HG03558 (cell line): ENCODE results near the gene GSTO2.

ENCODE experiments used
- ATAC-seq: cut with Tn5 transposase; IDR thresholded peaks from one replicate; pipeline ENCODE4 v1.9.1; 2021; ENCODE audit warnings: moderate number of reproducible peaks; ENCODE audit not compliant: unreplicated experiment; ENCODE audit errors: extremely low read depth

Gene GSTO2

DNA sequence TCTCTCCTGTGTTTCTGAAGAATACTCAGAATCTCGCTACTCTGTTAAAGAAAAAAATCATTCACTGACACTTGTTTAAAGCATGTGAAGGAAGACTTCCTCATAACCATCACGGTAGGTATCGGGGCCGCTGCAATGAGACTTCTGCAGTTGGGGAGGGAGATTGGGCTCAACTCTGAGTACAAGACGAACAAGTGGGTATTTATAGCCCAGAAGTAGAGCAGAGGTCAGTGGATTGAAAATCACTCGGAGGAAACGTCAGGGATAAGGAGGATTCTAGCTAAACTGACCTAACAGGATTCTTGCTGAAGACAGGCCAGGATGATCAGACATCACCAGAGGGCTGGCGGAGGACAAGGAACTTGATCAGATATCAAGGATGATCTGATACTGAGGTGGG lies 35.9 kb downstream of the GSTO2 start:
- no peak for ATAC-seq

DNA sequence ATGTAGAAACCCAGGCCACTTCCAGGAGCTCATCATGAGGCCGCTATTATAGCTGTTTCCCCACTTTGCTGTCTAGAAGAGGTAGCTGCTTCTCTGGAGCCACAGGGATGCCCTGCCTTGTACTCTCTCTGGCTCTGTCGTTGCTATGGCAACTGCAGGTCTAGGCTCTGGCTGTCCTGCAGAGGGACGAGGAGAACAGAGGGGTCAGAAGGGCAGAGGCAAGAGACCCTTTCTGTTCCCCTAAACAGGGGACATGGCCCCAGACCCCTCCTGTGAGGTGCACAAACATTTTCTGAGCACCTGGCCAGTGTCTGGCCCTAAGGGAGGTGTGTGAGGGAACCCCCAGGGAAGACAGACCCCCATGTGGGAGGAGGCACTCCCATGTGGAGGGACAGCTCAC lies 37.9 kb downstream of the GSTO2 start:
- no peak for ATAC-seq

DNA sequence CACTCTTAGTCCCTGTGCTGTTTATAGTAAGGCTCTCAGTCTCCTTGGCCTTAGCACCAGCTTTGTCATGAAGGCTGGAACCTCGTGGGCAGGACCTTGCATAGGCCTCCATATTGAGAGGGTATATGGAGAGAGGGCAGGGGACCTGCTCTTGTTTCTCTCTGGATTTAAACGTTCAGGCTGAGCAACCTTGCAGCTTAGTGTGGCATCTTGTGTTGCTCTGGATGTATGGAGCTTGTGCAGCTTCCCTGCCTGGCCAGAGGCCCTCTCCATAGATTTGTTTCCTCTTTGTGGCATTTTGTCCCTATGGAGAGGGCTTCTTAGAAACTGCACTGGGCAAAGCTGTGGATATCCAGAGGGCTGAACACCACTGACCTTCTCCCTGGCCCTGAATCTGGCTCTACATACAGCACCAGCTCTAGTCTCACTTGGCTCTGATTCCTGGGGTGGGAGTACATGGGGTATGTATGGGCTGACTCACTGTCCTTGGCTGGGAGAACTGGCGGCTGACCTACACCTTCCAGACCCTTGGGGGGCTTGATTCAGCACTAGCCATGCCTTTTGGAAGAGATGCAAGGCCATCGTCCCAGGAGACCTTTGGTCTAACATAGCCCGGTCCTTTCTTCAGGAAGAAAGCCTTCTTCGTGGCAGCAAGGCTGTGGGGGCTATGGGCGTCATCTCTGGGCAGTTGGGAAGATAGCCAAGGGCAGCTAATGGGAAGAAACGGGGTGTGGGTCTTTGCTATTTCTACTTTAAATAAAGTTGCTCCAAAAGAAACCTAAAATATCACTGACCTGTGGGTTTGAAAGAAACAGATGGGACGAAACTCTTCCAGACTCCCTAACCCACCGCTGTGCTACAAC lies 38.8 kb downstream of the GSTO2 start:
- no peak for ATAC-seq

GRCh38 chr10:104308439-104308903 lies 39.5 kb downstream of the GSTO2 start:
- peak; percentile 77 for ATAC-seq

DNA sequence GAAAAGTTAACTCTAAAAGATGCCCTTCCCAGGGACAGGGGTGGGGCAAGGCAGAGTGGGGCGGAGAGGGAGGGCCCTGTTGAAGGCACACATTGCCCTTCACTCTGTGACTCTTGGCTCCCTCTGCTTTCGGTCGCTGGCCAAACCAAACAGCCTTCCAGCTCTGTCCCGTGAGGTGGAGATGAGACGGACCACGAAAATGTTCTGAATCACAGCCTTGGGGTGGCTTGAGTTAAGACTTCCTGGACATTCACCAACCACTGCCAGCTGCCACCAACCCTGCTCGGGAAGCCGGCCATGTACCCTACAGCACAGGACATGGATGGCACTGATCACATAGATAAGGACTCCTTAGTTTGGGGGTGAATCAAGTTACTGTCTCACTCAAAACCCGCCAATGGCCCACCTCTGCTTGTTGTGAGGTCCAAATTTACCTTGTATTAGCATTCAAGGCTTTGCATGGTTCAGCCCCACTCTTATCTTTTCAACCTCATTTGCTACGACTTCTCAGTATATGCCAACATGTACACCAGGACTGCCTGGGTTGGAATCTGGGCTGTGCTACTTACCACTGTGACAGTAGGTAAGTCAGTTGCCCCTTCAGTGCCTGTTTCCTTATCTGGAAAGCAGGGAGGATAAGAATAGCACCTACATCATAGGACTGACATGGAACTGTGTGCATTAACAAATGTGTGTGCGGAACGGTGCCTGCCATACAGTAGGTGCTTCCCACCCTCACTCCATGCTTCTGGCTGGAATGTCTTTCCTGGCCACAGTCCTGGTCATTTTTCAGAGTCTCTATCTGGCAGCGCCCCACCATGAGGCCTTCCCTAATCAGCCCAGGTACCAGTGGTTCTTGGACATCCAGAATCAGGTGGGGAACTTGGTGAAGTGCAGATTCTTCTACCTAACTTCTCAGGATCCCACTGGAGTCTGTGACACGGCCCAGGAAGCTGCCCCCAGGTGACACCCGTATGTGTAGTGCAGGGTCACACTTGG lies 41.3 kb downstream of the GSTO2 start:
- no peak for ATAC-seq

DNA sequence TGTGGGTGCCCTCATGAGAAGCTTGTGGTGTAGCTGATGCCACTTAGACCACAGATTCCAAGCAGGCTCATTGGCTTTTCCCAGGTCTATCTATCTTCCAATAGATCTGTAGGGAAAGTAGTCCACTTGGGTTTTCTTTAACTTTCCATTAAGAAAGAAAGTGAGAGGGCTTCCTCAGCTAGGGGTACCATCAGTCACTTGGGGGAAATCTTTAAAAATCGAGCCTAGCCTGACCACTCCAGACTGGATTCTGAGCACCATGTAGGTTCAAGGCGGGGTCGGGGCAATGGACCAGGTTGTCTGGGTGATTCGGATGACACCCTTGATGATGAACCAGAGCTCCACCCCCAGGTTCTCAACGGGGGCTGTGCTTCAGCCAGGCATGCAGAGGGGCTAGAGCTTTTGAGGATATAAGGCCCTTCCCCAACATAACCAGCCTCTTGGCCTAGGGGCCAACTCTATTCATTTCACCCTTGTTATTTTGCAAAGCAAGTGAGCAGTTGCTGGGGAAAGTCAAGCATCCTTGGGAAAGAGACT lies 42.3 kb downstream of the GSTO2 start:
- ATAC-seq = no peak

DNA sequence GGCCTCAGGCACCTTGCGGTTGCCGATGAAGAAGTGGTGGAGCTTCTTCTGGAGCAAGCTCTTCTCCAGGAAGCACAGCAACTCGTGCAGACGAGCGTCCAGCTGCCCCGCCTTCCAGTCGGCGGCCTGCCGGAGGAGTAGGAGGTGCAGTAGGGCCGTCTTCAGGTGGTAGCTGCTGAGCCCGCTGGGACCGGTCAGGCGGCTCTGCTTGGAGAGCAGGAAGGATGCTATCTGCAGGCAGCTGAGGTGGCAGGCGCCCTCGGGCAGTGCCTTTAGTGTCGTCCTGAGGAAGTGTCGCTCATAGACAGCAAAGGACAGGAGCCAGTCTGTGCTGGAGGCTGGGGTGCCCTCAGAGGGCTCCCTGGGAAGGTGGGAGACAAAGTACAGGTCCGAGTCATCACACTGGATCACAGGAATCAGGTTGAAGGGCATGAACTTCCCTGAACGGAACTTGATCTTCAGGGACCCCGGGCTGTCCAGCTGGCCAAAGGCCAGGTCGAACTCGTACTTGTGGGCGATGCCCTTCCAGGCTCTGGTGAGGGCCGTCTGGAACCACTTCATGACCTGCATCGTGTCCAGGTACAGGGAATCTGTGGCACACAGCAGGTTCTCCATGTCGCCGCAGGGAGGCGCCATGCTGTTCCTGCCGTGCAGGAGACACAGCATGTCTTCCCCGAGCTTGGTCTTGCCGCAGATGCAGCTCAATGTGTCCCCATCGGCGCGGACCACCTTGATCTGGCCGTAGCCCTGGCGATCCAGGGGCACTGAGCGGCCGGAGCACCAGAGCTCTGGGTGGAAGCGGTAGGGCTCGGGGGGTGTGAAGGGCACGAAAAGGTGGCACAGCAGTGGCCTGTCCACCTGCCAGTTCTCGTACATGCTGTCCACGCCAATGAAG lies 45.9 kb downstream of the GSTO2 start:
- no peak for ATAC-seq

DNA sequence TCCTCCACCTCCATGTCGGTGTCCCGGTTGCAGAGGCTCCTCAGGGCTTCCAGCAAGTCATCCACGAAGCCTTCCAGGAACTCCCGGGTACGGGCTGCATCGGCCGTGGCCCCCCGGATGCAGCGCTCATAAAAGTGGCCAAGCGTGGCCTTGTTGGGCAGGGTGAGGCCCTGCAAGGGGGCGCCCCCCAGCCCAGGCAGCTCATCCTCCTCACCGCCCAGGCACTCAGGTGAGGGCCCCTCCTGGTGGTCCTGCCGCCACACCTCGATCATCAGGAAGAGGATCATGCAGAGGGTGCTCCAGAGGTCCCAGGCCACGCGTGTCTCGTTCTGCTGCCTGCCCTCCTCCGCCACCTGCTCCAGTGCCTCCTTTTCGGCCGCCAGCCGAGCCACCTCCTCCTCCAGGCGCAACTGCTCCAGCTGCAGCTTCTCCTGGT lies 46.5 kb downstream of the GSTO2 start:
- ATAC-seq = no peak

GRCh38 chr10:104316321-104317099 lies 47.5 kb downstream of the GSTO2 start:
- ATAC-seq = no peak

- ATAC-seq = no peak
Observed at GRCh38 chr10:104317269-104317710, 48.3 kb downstream of the GSTO2 start.

GRCh38 chr10:104317726-104318299 lies 48.8 kb downstream of the GSTO2 start:
- no peak for ATAC-seq

DNA sequence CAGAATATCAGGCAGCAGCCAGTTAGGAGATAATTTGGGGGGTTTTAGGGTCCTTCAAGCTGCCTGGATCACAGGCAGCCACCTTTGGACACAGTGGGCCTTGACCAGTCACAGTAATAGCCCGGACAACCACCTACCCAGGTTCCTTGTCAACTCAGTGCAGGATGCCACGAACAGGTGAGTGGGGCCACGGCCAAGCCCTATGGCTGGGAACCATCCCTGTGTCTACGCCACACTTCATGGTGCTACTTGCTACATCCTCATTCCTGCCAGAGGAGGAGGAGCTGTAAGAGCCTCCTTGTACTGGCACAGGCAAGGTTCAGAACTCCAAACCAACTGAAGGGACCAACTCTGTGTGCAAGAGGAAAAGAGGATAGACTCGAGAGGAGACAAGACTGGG lies 49.3 kb downstream of the GSTO2 start:
- no peak for ATAC-seq

GRCh38 chr10:104318810-104319741 lies 50.1 kb downstream of the GSTO2 start:
- no peak for ATAC-seq

DNA sequence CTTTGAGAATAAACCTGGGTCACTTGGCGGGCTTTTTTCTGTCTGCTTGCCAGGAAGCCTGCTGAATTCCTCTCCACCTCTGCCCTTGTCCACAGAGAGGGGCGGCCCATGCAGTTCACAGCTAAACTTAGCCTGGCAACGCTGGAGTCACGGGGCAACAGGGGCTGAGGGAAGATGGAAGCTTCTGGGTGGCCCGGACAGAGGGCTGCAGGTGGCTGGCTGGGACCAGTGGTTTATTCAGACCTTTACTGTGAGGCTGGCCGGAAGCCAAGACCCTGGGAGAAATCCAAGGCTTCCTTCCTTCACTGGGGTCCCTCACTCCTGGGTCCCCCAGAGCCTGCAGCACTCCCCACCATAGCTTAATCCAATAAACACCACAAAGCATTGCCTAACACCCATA lies 52.2 kb downstream of the GSTO2 start:
- no peak for ATAC-seq

DNA sequence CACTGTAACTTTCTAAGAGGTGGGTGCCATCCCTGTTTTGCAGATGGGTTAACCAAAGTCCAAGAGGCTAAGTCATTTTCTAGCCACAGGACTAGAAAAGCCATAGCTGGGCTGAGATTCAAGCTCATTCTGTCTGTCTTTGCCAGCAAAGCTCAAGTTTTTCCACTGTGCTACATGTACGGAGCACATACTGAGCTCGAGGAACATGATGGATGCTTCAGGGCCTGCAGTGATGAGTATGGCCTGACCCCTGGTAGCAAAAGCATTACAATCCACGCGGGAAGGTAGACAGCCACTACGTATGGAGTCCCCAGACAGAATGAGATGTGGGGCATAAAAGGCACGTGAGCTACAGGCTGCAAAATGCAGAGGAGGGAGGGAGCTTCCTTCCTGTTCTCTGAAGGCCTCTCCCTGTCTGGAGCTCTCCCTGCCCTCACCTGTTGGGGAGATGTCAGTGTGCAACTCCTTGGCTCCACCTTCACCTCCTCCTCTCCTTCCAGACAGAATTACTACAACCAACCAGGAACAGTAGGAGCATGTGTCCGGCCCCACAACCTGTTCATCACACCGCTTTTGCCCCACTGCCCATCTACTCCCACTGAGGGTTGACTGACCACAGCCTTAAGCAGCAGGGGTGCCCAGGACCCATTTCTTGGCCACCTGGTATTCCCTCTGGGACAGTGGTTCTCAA lies 52.9 kb downstream of the GSTO2 start:
- ATAC-seq = no peak

DNA sequence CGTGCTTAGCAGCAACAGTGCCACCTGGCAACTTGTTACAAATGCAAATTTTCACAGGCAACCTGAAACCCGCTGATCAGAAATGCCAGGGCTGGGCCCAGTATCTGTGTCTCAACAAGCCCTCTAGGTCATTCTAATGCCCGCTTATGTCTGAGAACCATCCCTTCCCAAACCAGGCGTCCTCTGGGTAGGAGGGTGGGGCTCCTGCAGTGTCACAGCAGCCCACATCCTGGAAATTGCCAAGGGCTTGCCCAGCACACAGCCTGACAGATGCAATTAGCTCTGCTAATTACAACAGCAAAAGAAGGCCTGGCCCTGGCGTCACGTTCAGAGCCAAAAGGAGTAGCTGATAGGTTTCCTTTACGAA lies 53.4 kb downstream of the GSTO2 start:
- ATAC-seq = no peak

DNA sequence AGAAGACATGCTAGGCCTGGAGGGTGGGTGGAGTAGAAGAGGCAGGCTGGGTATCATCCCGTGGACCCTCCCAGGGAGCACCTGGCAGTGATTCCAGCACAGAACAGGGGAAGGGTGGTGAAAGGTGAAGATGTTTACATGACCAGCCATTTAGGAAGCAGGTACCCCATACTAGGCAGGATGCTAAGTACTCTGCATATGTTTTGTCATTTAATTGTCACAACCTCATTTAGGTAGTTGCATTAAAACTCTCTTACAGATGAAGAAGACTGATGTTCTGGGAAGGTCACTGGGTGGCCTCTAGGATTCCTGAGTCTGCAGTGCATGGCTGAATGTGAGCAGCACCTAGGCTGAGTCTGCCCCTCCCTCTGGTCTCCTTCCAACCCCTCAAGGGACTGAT lies 54.1 kb downstream of the GSTO2 start:
- no peak for ATAC-seq
